Astrocyte of the hippocampus (primary cell): ENCODE measurements around the gene KMT2A.
"Not testable (repeated sequence)": the region's sequence is repeated elsewhere in the genome, so short reads cannot be mapped to it uniquely, and the experiment has no call there.

ENCODE experiments used
- DNase-seq: peaks from one replicate; pipeline ENCODE4 v3.0.0; 2011; ENCODE audit warnings: low read depth, low spot score

The KMT2A gene

GRCh38 chr11:118532852-118533768 lies 96.8 kb downstream of the KMT2A start:
- DNase-seq, result no peak

- DNase-seq, result no peak
Measured at GRCh38 chr11:118533769-118534729, 97.8 kb downstream of the KMT2A start.

- DNase-seq, result no peak
Measured at GRCh38 chr11:118535261-118535660, 99.0 kb downstream of the KMT2A start.

GRCh38 chr11:118536726-118537125 lies 100.4 kb downstream of the KMT2A start:
- no peak for DNase-seq

- no peak for DNase-seq
Measured at GRCh38 chr11:118537409-118537980, 101.2 kb downstream of the KMT2A start.

- DNase-seq, result no peak
Measured at GRCh38 chr11:118544010-118544646, 107.8 kb downstream of the KMT2A start.

- DNase-seq, result no peak
Measured at GRCh38 chr11:118544647-118545010, 108.3 kb downstream of the KMT2A start.

- no peak for DNase-seq
Measured at GRCh38 chr11:118545533-118545932, 109.2 kb downstream of the KMT2A start.

GRCh38 chr11:118547132-118547531 lies 110.8 kb downstream of the KMT2A start:
- no peak for DNase-seq

- no peak for DNase-seq
Measured at GRCh38 chr11:118552341-118552740, 116.0 kb downstream of the KMT2A start.

- DNase-seq, result no peak
Measured at GRCh38 chr11:118560806-118561205, 124.5 kb downstream of the KMT2A start.

GRCh38 chr11:118565051-118565450 lies 128.8 kb downstream of the KMT2A start:
- peak; percentile 11 for DNase-seq

- no peak for DNase-seq
Measured at GRCh38 chr11:118569670-118570069, 133.4 kb downstream of the KMT2A start.

- no peak for DNase-seq
Measured at GRCh38 chr11:118570787-118571186, 134.5 kb downstream of the KMT2A start.

- DNase-seq, result not testable (repeated sequence)
Measured at GRCh38 chr11:118571701-118572060, 135.4 kb downstream of the KMT2A start.

GRCh38 chr11:118572061-118572980 lies 136.0 kb downstream of the KMT2A start, which contains the start of gene ARCN1:
Gene ARCN1, plus strand, starts transcription at chr11:118572409. Its CDS starts 139 bp downstream, at chr11:118572548.
- DNase-seq, result peak; percentile 90

- peak; percentile 49 for DNase-seq
Measured at GRCh38 chr11:118572981-118573550, 136.8 kb downstream of the KMT2A start.

GRCh38 chr11:118574636-118575035 lies 138.3 kb downstream of the KMT2A start:
- DNase-seq, result no peak
